Measurements from ENCODE around the gene PCDHB13. TPM values are rescaled to one million over a fixed set of nuclear protein-coding genes. Genes with fewer than 3 reads are reported as not detected.
"Not testable (repeated sequence)": the region's sequence is repeated elsewhere in the genome, so short reads cannot be mapped to it uniquely, and the experiment has no call there.

The PCDHB13 gene
- total and polyA plus RNA-seq, 2 of the 13 experiments (the other 11 are each of a cell fraction or from before 2014, with no cell fraction given) = 0.57 to 0.80 TPM

DNA sequence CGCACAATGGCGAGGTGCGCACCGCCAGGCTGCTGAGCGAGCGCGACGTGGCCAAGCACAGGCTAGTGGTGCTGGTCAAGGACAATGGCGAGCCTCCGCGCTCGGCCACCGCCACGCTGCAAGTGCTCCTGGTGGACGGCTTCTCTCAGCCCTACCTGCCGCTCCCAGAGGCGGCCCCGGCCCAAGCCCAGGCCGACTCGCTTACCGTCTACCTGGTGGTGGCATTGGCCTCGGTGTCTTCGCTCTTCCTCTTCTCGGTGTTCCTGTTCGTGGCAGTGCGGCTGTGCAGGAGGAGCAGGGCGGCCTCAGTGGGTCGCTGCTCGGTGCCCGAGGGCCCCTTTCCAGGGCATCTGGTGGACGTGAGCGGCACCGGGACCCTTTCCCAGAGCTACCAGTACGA, 33.7 kb downstream of the PCDHB13 start:
- DNase-seq (ENCODE audit: low spot score); H4K20me1 ChIP-seq (ENCODE audit: insufficient read depth, low read length); CTCF ChIA-PET (ENCODE audit: low intra/inter-chr PET ratio, low total read pairs); POLR2A ChIA-PET; H3K4me1 ChIP-seq (ENCODE audit: insufficient read depth, low read length); BruUV-seq (replicated peaks); H3K4me3 ChIP-seq (replicated peaks in 1 of 3; ENCODE audit: insufficient read depth in 1 of 3, low read depth in 2 of 3, low read length in 3 of 3); in situ Hi-C loops (cut with HindIII; ENCODE audit: extremely low pct_ligation_motif_present, low pct_unique_long_range_greater_than_20kb); H3K36me3 ChIP-seq (replicated peaks in 1 of 2; ENCODE audit: control insufficient read depth in 1 of 2, insufficient read depth in 2 of 2, low read length in 2 of 2); H3K27me3 ChIP-seq (ENCODE audit: control insufficient read depth in 1 of 2, insufficient read depth in 2 of 2, low read length in 2 of 2); H3K79me2 ChIP-seq (ENCODE audit: insufficient read depth, low read length); H3K4me2 ChIP-seq (ENCODE audit: low read depth, low read length); ATAC-seq; H3K27ac ChIP-seq (ENCODE audit: extremely low read length, insufficient read depth, low read length); H3K9ac ChIP-seq (ENCODE audit: insufficient read depth, low read depth, low read length); intact Hi-C loops (cut with micrococcal nuclease; ENCODE audit: unreplicated experiment); FAIRE-seq; H2AFZ ChIP-seq (ENCODE audit: low read length): not testable (repeated sequence)
- 71% methylated on average over 16 of the region's 34 CpGs for WGBS (ENCODE audit: low lambda C conversion rate)
- H3K9me3 ChIP-seq (ENCODE audit: low read length) = peaks cover 79% of the 10 kb centered on the region

DNA sequence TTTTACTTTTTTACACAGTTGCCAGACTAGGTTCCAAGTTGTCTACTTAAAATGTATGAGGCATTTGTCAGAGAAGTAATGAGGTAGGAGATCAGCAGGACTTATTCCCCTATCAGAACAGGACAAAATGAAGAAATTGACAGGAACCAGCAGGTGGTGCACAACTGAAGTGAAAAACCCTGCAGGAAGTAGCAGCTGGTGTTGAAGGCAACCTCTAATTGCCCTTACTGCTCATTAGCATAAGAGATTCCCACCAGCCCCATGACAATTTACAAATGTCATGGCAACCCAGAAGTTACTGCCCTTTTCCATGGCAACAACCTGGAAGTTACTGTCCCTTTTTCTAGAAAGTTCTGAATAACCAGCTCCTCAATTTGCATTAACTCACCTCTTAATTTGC, 36.9 kb downstream of the PCDHB13 start:
- H3K4me2 ChIP-seq (ENCODE audit: low read depth, low read length) = no peak overlapping the region
- BruUV-seq (replicated peaks) = no TSS peak
- no peak overlapping the region for H3K27ac ChIP-seq (ENCODE audit: extremely low read length, insufficient read depth, low read length)
- no peak for ATAC-seq
- in situ Hi-C loops (cut with HindIII; ENCODE audit: extremely low pct_ligation_motif_present, low pct_unique_long_range_greater_than_20kb) (loop anchor here (25.0 kb wide), 1 partner anchor 488 kb away; no protein-coding TSS in a partner anchor), intact Hi-C loops (cut with micrococcal nuclease; ENCODE audit: unreplicated experiment) (no loop called here)
- peaks cover 90% of the 10 kb centered on the region for H3K9me3 ChIP-seq (ENCODE audit: low read length)
- ChIA-PET POLR2A (no interaction called here), CTCF (ENCODE audit: low intra/inter-chr PET ratio, low total read pairs) (no interaction called here)
- no peaks in the 10 kb centered on the region for H3K79me2 ChIP-seq (ENCODE audit: insufficient read depth, low read length)
- no peak for DNase-seq (ENCODE audit: low spot score)
- no peak overlapping the region for H3K9ac ChIP-seq (ENCODE audit: insufficient read depth, low read depth, low read length)
- no peaks in the 10 kb centered on the region for H3K4me1 ChIP-seq (ENCODE audit: insufficient read depth, low read length)
- H2AFZ ChIP-seq (ENCODE audit: low read length) = no peak overlapping the region
- no peaks in the 10 kb centered on the region for H3K36me3 ChIP-seq (replicated peaks in 1 of 2; ENCODE audit: control insufficient read depth in 1 of 2, insufficient read depth in 2 of 2, low read length in 2 of 2)
- no peaks in the 10 kb centered on the region; a peak in 1 of 5 replicates for H3K27me3 ChIP-seq (ENCODE audit: control insufficient read depth in 1 of 2, insufficient read depth in 2 of 2, low read length in 2 of 2)
- H4K20me1 ChIP-seq (ENCODE audit: insufficient read depth, low read length) = no peaks in the 10 kb centered on the region
- TF ChIP-seq FOXC1 (CRISPR knock-in tag; IDR thresholded peaks at IDR 0.05; ENCODE audit: borderline replicate concordance) (no peak), ZMAT3 (CRISPR knock-in tag; conservative IDR thresholded peaks at IDR 0.05) (no peak)
- FAIRE-seq = no peak
- no peak overlapping the region for H3K4me3 ChIP-seq (replicated peaks in 1 of 3; ENCODE audit: insufficient read depth in 1 of 3, low read depth in 2 of 3, low read length in 3 of 3)

DNA sequence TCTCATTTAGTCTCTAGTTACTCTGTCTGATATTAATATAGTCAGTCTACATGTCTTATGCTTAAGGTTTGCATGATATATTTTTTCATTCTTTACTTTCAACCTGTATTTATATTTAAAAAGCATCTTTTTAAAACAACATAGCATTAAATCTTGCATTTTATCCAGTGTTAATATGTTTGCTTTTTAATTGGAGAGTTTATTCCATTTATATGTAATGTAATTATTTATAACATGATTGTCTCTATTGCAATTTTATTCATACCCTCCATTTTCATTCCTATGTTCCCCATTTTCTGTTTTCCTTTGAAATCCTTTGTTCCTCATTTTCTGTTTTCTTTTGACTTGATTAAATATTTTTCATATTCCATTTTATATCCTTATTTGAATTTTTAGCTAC, 44.7 kb downstream of the PCDHB13 start:
- in situ Hi-C loops (cut with HindIII; ENCODE audit: extremely low pct_ligation_motif_present, low pct_unique_long_range_greater_than_20kb) = loop anchor here (25.0 kb wide), 1 partner anchor 496 kb away; no protein-coding TSS in a partner anchor
- FAIRE-seq = no peak
- Histone ChIP-seq H3K27ac (ENCODE audit: extremely low read length, insufficient read depth, low read length) (no peak overlapping the region), H3K79me2 (ENCODE audit: insufficient read depth, low read length) (no peaks in the 10 kb centered on the region), H3K9me3 (ENCODE audit: low read length) (peaks cover 94% of the 10 kb centered on the region), H3K27me3 (ENCODE audit: control insufficient read depth in 1 of 2, insufficient read depth in 2 of 2, low read length in 2 of 2) (no peaks in the 10 kb centered on the region; a peak in 1 of 5 replicates), H3K9ac (ENCODE audit: insufficient read depth, low read depth, low read length) (no peak overlapping the region), H3K36me3 (replicated peaks in 1 of 2; ENCODE audit: control insufficient read depth in 1 of 2, insufficient read depth in 2 of 2, low read length in 2 of 2) (no peaks in the 10 kb centered on the region), H3K4me3 (replicated peaks in 1 of 3; ENCODE audit: insufficient read depth in 1 of 3, low read depth in 2 of 3, low read length in 3 of 3) (no peak overlapping the region), H4K20me1 (ENCODE audit: insufficient read depth, low read length) (no peaks in the 10 kb centered on the region), H3K4me2 (ENCODE audit: low read depth, low read length) (no peak overlapping the region), H3K4me1 (ENCODE audit: insufficient read depth, low read length) (no peaks in the 10 kb centered on the region), H2AFZ (ENCODE audit: low read length) (no peak overlapping the region)
- ChIA-PET CTCF (ENCODE audit: low intra/inter-chr PET ratio, low total read pairs) (no interaction called here), POLR2A (no interaction called here)
- no TSS peak for BruUV-seq (replicated peaks)
- intact Hi-C loops (cut with micrococcal nuclease; ENCODE audit: unreplicated experiment) = no loop called here
- no peak for DNase-seq (ENCODE audit: low spot score)
- no peak for ATAC-seq
- TF ChIP-seq ZNF674 (CRISPR knock-in tag; IDR thresholded peaks at IDR 0.05; ENCODE audit: low read depth) = no peak
- no peak for TF ChIP-seq POLR2G (IDR thresholded peaks at IDR 0.05; ENCODE audit: low read depth, low read length)
- no peak for TF ChIP-seq HMG20B (CRISPR knock-in tag; conservative IDR thresholded peaks at IDR 0.05)
- TF ChIP-seq E2F1 (CRISPR knock-in tag; IDR thresholded peaks at IDR 0.05) = no peak
- no peak for TF ChIP-seq DNMT1 (CRISPR knock-in tag; IDR thresholded peaks at IDR 0.05)
- TF ChIP-seq, protein P1, sequence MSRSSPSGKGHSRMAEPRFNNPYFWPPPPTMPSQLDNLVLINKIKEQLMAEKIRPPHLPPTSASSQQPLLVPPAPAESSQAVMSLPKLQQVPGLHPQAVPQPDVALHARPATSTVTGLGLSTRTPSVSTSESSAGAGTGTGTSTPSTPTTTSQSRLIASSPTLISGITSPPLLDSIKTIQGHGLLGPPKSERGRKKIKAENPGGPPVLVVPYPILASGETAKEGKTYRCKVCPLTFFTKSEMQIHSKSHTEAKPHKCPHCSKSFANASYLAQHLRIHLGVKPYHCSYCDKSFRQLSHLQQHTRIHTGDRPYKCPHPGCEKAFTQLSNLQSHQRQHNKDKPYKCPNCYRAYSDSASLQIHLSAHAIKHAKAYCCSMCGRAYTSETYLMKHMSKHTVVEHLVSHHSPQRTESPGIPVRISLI (CRISPR knock-in tag; IDR thresholded peaks at IDR 0.05; ENCODE audit: borderline replicate concordance) = no peak
- TF ChIP-seq KDM6A (CRISPR knock-in tag; IDR thresholded peaks at IDR 0.05; ENCODE audit: low read depth) = no peak
- TF ChIP-seq MAFF (IDR thresholded peaks at IDR 0.05; ENCODE audit: low read depth, low read length) = no peak
- TF ChIP-seq POLR2AphosphoS5 (IDR thresholded peaks at IDR 0.05; ENCODE audit: low read depth, low read length) = no peak
- TF ChIP-seq NR1H2 (CRISPR knock-in tag; IDR thresholded peaks at IDR 0.05; ENCODE audit: borderline replicate concordance, low read depth) = no peak

Measured in HepG2 (cell line).